GM21529 (cell line): Measurements from ENCODE around the gene IQGAP2.

Experiments used
- ATAC-seq: cut with Tn5 transposase; IDR thresholded peaks from one replicate; pipeline ENCODE4 v1.9.1; 2021; ENCODE audit not compliant: unreplicated experiment

IQGAP2 gene

GRCh38 chr5:76560952-76561891 is 158.1 kb downstream of the IQGAP2 start:
- no peak for ATAC-seq

- ATAC-seq: no peak
These were observed 158.9 kb downstream of the IQGAP2 start for GRCh38 chr5:76561959-76562358.

GRCh38 chr5:76565009-76565408 is 161.9 kb downstream of the IQGAP2 start:
- no peak for ATAC-seq

GRCh38 chr5:76570153-76570552 is 167.1 kb downstream of the IQGAP2 start:
- ATAC-seq: no peak

DNA sequence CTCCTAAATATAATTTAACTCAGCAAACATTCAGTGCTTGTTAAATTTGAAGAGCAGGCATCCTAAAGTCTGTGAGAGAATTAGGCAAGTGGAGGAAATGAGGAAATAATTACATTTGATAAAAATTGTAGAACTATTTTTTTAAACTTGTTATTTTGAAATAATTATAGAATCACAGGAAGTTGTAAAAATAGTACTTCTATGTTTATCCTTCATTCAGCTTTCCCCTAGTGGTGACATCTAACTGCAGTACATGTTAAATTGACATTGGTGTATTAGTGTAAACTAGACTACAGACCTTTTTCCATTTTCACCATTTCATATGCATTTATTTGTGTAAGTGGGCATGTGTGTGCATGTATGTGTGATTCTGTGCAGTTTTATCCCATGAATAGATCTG is 168.5 kb downstream of the IQGAP2 start:
- no peak for ATAC-seq

DNA sequence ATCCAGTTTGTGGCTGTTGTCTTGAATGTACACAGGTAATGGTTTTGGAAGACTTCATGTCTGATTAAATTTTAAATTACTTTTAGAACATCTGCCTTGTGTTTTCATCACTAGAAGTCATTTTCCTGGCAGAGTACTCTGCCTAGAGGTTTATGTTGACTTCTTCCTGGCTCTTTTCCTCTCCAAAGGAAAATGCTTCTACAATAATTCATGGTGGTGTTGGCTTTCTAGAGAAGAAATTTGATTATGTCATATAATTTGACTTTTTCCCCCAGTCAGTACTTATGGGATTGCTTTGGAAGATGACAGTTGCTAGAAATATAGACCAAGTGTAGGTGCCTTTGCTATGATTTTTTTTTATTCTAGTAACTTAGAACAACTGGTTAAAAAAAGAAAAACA is 173.4 kb downstream of the IQGAP2 start:
- ATAC-seq: no peak

- no peak for ATAC-seq
These were observed 173.9 kb downstream of the IQGAP2 start for GRCh38 chr5:76576996-76577395.

- no peak for ATAC-seq
These were observed 176.3 kb downstream of the IQGAP2 start for GRCh38 chr5:76579166-76579937.

DNA sequence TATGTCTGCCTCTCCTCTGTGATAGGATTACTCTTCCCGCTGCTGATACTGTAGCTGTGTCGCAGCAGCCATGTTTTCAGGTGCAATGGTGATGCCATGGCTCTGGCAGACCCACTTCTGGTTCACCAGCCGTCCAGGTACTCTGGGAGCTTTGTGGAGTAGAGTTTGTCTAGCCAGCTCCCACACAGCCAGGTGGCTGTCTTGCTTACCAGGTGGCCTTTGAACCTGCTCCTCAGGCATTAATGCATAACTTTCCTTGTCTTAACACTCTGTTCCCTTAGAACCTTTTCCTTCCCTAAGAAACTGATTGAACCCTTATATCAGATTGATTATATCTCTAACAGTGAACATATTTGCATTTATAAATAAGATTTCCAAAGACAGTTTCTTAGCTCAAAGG is 177.9 kb downstream of the IQGAP2 start:
- no peak for ATAC-seq

GRCh38 chr5:76582230-76583162 is 179.4 kb downstream of the IQGAP2 start:
- peak; percentile 96 for ATAC-seq

GRCh38 chr5:76583163-76584047 is 180.3 kb downstream of the IQGAP2 start:
- ATAC-seq: no peak

- no peak for ATAC-seq
These were observed 182.7 kb downstream of the IQGAP2 start for GRCh38 chr5:76585783-76586217.

DNA sequence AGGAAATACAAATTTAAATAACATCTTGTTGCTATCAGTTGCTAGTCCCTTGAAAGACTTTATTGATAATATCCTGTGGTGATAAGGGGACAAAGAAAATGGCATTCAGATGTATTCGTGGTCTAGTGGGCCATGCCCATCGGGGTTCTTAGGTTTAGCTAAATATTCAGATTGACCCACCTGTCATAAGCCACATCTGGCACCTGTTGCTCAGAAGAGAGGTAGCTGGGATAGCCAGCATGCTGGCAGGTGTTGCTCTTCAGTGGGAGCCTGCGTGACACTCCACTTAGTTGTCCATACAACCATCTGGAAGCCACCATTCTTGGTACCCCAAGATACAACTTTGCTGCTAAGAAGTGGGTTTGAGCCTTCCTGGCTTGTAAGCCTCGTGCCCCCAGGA is 183.4 kb downstream of the IQGAP2 start:
- ATAC-seq: no peak

- ATAC-seq: peak; percentile 98
These were observed 186.9 kb downstream of the IQGAP2 start for GRCh38 chr5:76590027-76590426.

DNA sequence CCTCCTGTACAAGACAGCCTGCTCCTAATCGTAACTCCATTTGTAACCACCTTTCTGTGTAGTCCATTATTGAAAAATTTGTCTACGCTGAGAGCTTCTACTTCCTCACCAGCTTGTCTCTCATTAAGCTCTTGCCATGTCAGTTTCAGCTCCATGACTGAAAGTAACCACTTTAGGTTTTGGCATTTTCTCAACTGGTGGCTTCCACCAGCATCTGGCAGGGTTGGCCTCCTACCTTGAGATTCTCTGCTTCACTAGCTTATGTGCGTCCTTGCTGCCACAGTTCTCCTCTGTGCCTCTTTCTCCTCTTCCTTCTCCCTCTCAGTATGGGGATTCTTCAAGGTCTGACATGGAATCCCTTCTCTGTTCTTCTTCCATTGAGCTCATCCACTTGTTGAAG is 188.3 kb downstream of the IQGAP2 start:
- no peak for ATAC-seq

GRCh38 chr5:76592692-76593091 is 189.6 kb downstream of the IQGAP2 start:
- ATAC-seq: no peak

DNA sequence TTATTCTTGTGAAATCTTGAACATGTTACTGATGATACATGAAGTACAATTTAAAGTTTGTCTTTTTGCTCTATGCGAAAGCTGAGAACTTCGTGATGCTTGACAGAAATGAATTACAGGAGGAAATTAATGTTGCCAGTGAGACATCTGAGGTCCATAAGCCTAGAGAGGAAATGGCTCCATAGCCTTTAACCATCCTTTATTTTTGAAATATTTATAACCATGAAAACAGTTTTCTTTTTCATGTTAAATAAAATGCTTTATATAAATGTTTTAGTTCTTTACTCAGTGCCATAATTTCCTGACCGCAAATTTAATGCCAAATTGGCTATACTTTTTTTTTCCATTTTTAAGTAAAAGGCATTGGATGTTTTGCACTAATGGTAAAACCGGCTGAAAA is 191.0 kb downstream of the IQGAP2 start:
- no peak for ATAC-seq

DNA sequence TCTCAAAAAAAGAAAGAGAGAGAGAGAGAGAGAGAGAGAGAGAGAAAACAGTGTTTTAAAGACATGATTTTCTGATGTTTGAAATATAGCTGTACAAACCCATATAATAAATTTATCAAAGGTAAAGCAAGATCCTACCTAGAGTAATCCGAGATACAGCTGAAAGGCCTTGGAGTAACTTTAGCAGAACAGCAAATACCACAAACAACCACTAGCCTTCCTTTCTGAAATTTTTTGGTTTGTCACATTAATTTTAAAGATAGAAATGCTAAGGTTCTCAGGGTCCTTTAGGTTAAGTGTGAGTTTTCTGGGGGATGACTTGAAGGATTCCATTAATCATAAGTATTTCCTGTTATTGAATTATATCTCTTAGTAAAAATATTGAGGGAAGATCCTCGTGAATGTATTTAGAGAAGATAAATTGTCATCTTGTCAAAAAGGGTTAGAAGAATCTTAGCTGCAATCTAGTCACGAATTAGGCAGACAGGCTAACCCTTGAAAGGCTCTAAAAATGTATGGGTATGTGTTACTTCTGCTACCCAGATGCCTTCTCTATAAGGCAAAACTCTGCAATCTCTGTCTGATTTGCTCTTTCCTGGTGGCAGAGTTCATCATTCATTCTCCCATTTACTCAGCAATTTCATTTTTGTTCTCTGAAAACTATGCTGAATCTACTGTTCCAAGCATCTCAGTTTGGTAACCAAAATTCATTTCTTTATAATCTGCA is 192.8 kb downstream of the IQGAP2 start:
- ATAC-seq: no peak

GRCh38 chr5:76598531-76598930 is 195.4 kb downstream of the IQGAP2 start:
- ATAC-seq: no peak
